Right atrium auricular region (tissue), 2 donors: ENCODE data around the gene DPP3. TPM values are rescaled to one million over a fixed set of nuclear protein-coding genes. Genes with fewer than 3 reads are reported as not detected.

ENCODE experiments used
- DNase-seq: peaks from one replicate; pipeline ENCODE4 v3.0.0-alpha.2; 2019; ENCODE audit warnings: low spot score
- H3K27ac ChIP-seq, 2 donors: fragments of 200-600 bp; sonication (generic); 1 replicate in 1 of 2; 2 replicates in 1 of 2; pipeline ENCODE4 v1.5.1; 2016 to 2019
- H3K27me3 ChIP-seq, 2 donors: fragments of 200-600 bp; sonication (generic); one replicate each; pipeline versions ENCODE4 v1.5.1 to v1.6.0; 2017 to 2019
- H3K36me3 ChIP-seq: fragments of 200-600 bp; sonication (generic); one replicate; pipeline ENCODE4 v1.5.1; 2016
- H3K4me1 ChIP-seq, 2 donors: fragments of 200-600 bp; sonication (generic); one replicate each; pipeline versions ENCODE4 v1.5.1 to v1.6.0; 2017 to 2019
- H3K4me3 ChIP-seq, 2 donors: fragments of 200-600 bp; sonication (generic); 1 replicate in 1 of 2; 2 replicates in 1 of 2; pipeline ENCODE4 v1.5.1; 2017 to 2019; ENCODE audit warnings: mild to moderate bottlenecking in 1 of 2, moderate library complexity in 1 of 2
- H3K9me3 ChIP-seq, 2 donors: fragments of 200-600 bp; sonication (generic); one replicate each; pipeline ENCODE4 v1.5.1; 2019
- CTCF ChIP-seq, 2 donors: fragments of 200-600 bp; sonication (generic); IDR thresholded peaks; one replicate each; pipeline ENCODE4 v1.5.1; 2019; ENCODE audit warnings: antibody characterized with exemption in 2 of 2
- total RNA-seq, 2 donors: library from RNA; depleted of rRNA; stranded (reverse); fragments of >200 nt; gene quantifications; one replicate each; pipeline ENCODE4 v1.1.0, GENCODE V29; 2016

Gene DPP3
- total RNA-seq, 2 donors from 2014 or later = 8.2 to 11.1 TPM

- peak overlapping the region; percentile 59 to 70 for H3K4me3 ChIP-seq
- peak; percentile 68 to 73 for TF ChIP-seq CTCF (IDR thresholded peaks at IDR 0.05)
Observed at GRCh38 chr11:66478729-66479393, 1.4 kb upstream of the DPP3 start.

GRCh38 chr11:66479394-66480116, 679 bp upstream of the DPP3 start:
- H3K4me1 ChIP-seq = peaks cover 0 to 18% of the 10 kb centered on the region in 2 donors

More at GRCh38 chr11:66478729-66479393, 1.4 kb upstream of the DPP3 start:
- peaks cover 0 to 18% of the 10 kb centered on the region in 2 donors for H3K4me1 ChIP-seq
- no peaks in the 10 kb centered on the region for H3K9me3 ChIP-seq
- DNase-seq = no peak
- H3K36me3 ChIP-seq = peaks cover 14% of the 10 kb centered on the region
- H3K27me3 ChIP-seq = no peaks in the 10 kb centered on the region
- peak overlapping the region; percentile 77 to 88 for H3K27ac ChIP-seq

GRCh38 chr11:66484806-66485380, 4.7 kb downstream of the DPP3 start:
- TF ChIP-seq CTCF (IDR thresholded peaks at IDR 0.05) = no peak
- H3K36me3 ChIP-seq = no peaks in the 10 kb centered on the region
- DNase-seq = no peak
- H3K4me3 ChIP-seq = no peak overlapping the region
- no peak overlapping the region for H3K27ac ChIP-seq
- peaks cover 0 to 9% of the 10 kb centered on the region in 2 donors for H3K4me1 ChIP-seq
- no peaks in the 10 kb centered on the region for H3K27me3 ChIP-seq
- no peaks in the 10 kb centered on the region for H3K9me3 ChIP-seq

More at GRCh38 chr11:66479394-66480116, 679 bp upstream of the DPP3 start:
- no peak for TF ChIP-seq CTCF (IDR thresholded peaks at IDR 0.05)
- DNase-seq = peak; percentile 62
- Histone ChIP-seq H3K9me3 (no peaks in the 10 kb centered on the region), H3K4me3 (peak overlapping the region; percentile 59 to 70), H3K27ac (peak overlapping the region; percentile 77 to 88), H3K36me3 (peaks cover 8% of the 10 kb centered on the region), H3K27me3 (no peaks in the 10 kb centered on the region)

GRCh38 chr11:66488957-66489356, 8.7 kb downstream of the DPP3 start:
- H3K4me3 ChIP-seq = no peak overlapping the region
- H3K9me3 ChIP-seq = no peaks in the 10 kb centered on the region
- no peaks in the 10 kb centered on the region for H3K27me3 ChIP-seq
- H3K36me3 ChIP-seq = peaks cover 6% of the 10 kb centered on the region
- no peak overlapping the region for H3K27ac ChIP-seq
- no peak for DNase-seq
- no peak for TF ChIP-seq CTCF (IDR thresholded peaks at IDR 0.05)
- no peaks in the 10 kb centered on the region for H3K4me1 ChIP-seq

GRCh38 chr11:66489636-66490035, 9.4 kb downstream of the DPP3 start:
- no peak for TF ChIP-seq CTCF (IDR thresholded peaks at IDR 0.05)
- Histone ChIP-seq H3K27ac (no peak overlapping the region), H3K27me3 (no peaks in the 10 kb centered on the region), H3K36me3 (peaks cover 6% of the 10 kb centered on the region), H3K4me1 (no peaks in the 10 kb centered on the region), H3K9me3 (no peaks in the 10 kb centered on the region), H3K4me3 (no peak overlapping the region)
- no peak for DNase-seq
